Stimulated activated CD4-positive, alpha-beta T cell treated with anti-CD3 and anti-CD28 coated beads, Interleukin-4, amount 100 ng/mL, for 1 hour (primary cell): ENCODE data around the gene ZNF438.

ENCODE experiments used
- DNase-seq: peaks from one replicate; pipeline ENCODE4 v3.0.0-alpha.2; 2020

Gene ZNF438

DNA sequence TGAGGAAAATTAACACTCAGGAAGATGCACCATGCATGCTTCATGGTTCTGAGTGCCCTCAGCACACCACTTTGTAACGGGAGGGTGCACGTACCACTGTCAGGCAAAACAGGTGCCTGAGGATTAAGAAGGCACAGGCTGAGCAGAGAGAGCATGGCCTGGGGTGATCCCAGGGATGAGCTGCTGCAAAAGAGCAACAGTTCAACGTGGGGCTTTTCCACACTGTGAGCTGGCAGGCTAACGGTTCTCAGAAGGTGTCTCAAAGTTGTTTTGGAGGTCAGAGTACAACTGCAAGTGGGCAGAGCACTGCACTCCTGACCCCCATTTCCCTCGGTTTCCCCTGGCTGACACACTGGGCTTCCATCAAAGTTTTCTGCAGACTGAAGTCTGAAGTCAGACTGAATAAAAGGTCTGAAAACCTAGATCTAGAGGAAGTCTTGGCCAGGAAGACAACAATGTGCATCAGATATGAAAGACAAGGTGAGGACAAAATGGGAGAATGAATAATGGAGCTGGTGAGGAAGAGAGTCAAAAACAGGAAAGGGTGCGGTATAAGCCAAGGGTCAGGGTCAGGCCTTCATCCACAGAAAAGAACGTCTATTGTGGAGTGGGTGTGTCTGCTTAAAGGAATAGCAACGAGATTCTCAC, 20.5 kb downstream of the ZNF438 start:
- DNase-seq = no peak

DNA sequence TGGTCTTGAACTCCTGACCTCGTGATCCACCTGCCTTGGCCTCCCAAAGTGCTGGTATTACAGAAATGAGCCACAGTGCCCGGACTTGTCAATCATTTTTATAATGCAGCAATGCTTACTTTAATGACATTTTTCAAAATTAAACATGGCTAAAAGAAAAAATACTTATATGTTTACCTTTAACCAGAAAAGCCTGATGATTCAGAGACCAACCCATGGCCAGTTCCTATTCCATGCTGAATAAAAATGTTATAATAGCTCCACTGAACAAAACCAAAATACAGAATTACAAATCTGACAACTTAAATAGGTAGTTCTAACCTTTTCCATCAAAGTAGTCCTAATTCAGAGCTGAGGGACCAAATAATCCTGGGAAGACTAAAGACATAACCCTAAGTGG, 21.6 kb downstream of the ZNF438 start:
- no peak for DNase-seq

DNA sequence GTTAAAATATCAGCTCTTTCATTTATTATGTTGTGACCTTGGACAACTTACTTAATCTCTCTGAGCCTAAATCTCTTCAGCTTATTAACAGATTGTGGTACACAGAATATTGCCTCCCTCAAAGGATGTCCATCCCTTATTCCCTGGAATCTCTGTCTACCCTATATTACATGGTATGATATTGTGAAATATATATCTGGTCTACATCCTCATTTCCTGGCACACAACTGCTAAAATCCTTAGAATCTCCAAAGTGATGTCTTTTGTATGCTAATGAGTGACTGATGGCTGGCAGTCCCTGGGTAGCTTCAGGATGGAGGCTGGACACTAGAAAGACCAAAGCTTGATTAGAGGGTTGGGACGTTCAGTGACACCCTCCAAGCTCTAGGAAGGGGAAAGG, 25.8 kb downstream of the ZNF438 start:
- no peak for DNase-seq

DNA sequence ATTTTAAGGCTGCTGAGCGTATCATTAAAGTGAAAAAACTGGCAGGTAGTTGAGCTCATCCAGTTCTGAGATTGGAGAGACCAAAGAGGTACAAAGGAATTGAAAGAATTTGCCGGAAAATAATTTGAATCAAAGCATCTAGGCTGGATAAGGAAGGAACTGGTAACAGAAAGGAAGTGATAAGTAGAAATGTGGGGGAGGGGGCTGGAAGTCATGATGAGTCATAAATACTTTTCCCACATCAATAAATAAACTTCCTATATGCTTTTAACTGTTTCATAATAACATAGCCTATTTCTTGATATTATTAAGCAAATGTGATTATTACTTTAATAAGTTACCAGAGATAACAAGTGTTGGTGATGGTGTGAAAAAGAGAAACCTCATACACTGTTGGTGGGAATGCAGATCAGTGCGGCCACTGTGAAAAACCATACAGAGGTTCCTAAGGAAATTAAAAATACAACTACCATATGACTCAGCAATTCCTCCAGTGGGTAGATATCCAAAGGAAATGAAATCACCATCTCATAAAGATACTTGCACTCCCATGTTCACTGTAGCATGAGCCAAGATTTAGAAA, 27.0 kb downstream of the ZNF438 start:
- DNase-seq = no peak

DNA sequence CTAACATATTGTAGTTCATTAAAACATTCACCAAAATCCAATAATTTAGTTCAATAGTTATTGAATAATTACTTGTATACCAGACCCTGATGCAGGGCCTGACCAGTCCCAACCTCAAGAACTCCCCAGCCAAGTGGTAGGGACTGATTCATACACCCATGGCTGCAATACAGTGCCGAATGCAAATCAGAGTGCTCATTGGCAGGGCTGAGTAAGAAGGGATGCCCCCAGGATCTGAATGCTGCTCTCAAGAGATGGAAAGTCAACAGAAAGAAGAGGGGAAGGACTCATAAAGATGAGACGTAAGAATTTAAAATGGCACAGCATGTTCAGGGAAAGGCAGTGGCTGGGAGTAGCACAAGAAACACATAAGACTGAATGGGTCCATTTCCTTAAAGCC, 29.9 kb downstream of the ZNF438 start:
- no peak for DNase-seq

DNA sequence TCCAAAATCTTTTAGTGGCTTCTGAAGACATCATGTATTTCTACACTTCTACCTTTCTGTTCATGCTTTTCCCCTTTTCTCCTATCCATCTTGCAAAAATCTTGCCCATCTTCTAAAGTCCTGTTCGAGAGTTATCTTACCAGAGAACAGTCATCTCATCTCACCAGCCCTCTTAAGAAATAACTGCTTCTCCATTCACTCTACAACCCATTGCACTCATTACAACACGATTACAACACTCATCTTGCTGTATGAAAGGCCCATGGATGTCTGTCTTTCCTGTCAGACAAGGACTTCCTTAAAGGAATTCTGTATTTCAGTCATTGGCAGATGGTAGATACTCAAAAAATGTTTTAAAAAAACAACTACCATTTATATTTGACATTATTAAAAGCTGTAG, 30.8 kb downstream of the ZNF438 start:
- DNase-seq = no peak

DNA sequence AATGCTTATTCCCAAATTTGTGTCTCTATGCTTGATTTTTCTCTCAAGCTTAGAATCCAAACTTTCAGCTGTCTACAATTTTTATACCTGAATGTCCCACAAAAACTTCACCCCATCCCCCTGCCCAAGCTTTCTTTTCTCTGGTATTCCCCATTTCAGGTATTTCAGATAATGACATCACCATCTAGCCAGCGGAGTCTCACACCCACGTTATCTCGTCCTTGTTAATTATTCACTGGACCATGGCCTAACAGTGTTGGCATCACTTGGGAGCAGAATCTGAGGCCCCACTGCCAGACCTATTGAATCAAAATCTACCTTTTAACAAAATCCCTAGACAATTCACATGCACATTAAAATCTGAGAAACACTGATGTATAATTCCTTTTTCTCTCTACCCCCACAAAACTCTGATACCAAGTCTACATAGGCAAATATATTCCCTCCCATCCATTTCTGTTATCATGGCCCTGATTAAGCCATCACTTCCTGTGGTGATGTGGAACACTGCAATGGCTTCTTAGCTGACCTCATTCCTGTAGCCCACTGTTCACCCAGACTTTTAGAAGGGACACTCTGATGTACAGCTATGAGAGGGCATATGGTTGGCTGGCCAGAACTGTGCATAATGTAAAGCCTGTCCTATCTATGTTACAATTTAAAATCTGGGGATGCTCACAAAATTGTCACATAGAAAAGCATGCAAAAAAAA, 31.4 kb downstream of the ZNF438 start:
- no peak for DNase-seq

DNA sequence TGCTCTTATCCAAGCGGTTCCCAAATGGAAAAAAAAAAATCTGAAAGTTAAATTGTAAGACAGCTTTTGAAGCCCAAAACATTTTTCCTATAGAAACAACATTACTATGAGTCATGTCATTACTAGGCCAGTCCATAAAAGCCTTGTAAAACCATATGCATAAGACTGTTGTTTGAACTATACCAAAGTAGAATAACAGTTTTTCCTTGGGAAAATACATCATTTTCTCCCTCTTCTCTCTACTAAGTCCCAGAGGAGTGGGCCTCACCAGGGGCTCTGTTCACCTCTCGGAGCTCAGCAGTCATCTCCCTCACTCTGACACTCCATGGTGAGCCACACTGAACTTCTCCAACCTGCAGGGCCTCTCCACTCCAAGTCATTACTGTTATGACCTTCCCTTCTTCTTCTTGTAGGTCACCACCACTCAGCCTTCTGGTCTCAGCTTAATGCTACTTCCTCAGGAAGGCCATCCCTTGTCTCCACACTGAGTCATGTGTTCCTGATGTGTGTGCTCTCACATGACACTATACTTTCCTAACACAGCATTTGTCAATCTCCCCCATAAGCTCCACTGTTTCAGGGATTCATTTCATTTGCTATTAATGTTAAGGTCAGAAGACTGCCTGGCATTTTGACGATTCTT, 32.5 kb downstream of the ZNF438 start:
- DNase-seq = no peak

DNA sequence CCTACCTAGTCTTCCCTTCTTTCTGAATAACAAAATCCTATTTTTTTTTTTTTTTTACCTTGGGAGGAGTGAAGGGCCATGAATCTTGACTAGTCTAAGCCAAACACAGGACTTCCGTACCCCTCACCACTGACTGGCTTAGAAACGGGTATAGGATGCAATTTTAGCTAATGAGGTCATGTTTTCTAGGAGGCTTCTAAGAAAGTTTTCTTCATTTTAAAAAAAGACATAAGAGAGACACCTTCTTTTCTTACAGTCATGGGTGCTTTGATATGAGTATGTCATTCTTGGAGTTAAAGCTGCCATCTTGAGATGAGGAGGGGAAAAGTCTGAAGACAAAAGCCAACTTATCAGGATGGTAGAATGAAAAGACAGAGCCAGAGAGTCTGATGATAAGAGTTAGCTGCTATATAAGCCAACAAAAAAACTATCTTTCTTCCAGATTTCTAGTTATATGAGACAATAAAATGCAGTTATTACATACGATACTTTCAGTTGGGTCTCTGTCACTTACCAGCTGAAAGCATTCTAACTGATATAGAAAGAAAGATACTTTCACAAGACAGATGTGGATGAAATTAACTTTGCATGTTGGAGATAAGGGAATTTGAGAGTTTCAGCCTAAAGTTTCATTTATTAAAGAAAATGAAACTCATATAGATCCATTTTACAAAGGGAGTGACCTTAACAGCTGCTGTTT, 34.0 kb downstream of the ZNF438 start:
- DNase-seq = no peak

DNA sequence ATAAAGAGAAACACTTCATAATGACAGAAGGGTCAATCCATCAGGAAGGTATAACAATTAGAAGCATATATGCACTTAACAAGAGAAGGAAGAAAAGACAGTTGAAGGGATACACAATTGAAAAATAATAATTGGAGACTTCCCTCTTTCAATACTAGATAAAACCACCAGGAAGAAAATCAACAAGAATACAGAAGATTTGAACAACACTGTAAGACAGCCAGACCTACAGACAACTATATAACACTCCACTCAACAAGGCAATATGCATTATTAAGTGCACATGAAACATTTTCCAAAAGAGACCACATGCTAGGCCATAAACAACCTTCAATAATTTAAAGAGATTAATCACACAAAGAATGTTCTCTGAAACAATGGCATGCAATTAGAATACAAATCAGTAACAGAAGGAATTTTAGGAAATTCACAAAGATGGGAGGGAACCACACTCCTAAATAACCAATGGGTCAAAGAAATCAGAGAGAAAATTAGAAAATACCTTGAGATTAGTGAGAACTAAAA, 35.1 kb downstream of the ZNF438 start:
- DNase-seq = no peak

DNA sequence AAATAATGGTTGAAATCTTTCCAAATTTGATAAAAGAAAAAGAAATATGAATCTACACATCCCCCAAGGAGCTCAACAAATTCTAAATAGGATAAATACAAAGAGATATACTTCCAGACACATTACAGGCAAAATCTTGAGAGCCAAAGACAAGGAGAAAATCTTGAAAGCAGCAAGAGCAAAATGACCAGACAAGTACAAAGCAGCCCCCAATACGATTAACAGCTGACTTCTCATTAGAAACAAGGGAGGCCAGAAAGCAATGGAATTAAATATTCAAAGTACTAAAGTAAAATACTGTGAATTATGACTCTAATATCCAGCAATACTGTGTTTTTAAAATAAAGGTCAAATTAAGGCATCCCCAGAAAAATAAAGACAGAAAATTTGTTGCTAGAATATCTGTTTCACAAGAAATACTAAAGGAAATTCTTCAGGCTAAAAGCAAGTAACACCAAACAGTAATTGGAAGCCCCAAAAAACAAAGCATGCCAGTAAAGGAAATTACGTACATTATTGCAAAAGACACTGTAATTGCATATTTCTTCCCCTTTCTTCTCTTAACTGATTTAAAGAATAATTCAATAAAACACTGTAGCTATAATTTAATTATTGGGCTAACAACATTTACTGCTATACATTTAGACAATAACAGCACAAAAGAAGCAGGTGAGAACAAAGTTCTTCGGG, 36.4 kb downstream of the ZNF438 start:
- no peak for DNase-seq

DNA sequence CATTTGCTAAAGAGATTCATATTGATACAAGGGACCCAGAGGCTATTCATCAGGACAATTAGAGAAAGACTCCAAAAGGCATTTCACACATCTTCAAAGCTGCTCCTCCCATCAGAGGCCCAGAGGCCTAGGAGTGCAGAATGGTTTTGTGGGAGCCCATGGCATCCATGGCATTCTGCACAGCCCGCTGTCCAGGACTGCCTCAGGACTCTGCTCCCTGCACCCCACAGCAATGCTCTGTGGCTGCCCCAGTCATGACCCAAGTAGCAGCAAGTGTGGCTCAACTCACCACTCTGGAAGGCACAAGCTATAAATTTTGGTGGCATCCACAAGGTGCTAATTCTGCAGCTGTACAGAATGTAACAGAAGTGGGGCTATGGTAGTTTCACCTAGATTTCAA, 38.5 kb downstream of the ZNF438 start:
- DNase-seq = no peak

DNA sequence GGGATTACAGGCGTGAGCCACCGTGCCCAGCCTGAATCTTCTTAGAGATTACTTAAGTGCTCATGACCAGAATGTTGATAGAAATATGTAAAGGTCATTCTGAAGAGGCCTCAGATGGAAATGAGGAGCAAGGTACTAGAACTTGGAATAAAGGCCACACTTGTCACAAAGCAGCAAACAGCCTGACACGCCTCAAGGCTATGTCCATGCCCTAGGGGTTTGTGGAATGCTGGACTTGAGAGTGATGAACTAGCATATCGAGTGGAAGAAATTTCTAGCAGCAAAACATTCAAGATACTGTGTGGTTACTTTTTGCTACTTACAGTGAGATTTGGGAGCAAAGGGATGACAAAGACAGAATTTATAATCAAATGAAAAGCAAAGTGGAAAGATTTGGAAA, 39.0 kb downstream of the ZNF438 start:
- DNase-seq = no peak

DNA sequence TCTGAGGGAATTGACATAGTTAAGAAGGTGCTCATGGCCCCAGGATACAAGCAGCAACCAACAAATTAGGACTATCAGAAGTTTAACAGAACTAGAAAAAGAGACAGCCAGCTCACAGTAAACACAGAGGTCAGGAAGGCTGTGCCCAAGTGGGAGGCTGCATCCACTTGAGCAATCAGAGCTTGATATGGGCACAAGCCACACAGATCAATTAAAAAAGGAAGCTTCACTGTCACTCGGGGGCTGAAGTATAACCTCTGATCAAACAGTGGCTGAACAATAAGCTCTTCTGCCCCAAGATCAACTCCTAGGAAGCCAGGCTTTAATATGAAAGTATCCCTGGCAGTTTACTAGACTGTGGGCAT, 40.0 kb downstream of the ZNF438 start:
- no peak for DNase-seq

DNA sequence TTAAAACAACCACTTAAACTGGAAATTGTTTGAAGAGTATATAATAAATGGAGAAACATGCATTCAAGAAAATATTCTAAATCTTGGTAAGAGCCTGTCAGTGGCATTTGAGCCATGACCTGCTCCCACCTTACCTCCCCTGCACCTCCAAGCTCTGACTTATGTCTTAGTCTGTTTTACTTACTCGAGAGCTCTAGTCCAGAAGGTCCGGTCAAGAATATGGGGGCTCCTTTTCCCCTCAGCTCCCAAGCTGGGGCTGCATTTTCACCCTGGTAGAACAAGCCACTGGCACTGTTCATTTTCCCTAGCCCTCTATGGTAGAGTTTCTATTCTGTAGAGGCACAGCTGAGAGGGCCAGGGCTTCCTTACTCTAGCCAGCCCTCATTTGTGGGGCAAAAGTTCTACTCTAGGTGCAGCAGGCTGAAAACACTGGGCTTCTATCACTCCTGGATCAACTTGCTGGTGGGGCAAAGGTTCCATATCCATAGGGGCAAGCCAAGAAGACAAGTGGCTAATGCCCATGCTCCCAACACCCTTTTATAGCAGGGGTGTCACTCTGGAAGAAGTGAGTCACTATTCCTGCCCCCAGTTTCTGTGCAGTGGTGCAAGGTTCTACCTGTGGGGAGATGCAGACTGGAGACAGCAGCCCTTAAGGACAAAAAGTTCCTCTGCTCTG, 40.6 kb downstream of the ZNF438 start:
- DNase-seq = no peak

DNA sequence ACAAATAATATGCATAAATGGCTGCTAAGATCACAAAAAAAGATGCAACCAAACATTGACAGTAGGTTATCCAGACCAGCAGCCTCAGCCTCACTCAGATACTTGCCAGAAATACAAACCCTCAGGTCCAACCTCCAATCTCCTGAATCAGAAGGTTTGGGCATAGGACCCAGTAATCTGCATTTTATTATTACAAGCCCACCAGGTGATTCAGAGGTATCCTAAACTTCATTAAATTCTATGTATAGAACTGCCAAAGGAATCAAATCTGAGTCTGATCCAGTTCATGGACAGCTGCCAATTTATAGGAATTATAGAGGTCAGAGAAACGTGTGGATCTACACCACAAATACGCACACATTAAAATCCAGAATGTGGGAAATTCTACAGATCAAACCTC, 41.3 kb downstream of the ZNF438 start:
- DNase-seq = no peak

DNA sequence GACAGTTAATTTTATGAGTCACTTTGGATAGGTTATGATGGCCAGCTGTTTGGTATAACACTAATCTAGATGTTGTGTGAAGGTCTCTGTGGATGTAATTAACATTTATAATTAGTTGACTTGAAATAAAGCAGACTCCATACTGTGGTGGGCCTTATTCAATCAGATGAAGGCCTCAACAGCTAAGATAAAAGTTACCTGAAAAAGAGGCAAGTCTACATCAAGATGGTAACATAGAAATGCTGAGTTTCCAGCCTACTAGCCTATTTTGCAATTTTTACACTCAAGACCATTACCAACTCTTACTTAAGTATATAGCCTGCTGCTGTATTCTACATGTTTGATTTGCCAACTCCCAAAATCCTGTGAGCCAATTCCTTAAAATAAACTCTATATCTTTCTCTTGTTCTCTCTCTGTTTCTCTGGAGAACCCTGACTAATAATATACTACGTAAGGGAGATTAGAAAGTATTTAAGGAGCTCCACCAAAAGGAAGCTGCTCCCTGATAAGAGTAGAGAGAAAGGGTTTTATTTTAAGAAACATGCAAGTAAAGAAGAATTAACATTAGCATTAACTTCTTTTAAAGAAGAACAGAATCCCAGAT, 42.7 kb downstream of the ZNF438 start:
- no peak for DNase-seq

DNA sequence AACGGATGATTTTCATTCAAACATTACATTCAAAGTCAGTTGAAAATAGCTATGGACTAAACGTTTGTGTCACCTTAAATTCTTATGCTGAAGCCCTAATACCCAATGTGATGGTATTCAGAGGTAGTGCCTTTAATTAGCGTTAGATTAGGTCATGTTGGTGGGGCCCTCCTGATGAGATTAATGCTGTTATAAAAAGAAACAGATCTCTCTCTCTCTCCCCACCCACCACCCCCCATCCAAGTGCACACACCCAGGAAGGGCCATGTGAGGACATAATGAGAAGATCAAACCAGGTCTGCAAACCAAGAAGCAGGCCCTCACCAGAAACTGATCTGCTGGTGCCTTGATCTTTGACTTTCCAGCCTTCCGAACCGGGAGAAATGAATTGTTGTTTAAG, 44.2 kb downstream of the ZNF438 start:
- no peak for DNase-seq

DNA sequence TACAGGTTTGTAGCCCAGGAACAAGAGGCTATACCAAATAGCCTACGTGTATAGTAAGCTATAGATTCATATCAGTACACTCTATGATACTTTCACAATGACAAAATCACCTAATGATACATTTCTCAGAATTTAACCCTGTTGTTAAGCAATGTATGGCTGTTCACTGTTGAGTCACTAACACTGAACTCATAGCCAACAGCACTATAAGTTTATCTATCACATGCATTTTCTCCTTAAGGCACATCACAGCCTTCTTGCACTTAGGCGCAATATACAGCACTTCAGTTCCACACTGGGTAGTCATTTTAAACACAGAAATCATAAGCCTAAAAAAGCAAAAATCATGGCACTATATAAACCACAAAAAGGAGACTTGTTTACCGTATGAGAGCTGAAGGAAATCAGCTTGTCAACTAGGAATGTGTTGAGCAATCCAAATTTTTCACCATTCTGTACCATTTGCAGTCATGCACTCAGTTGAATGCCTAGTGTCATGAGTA, 45.6 kb downstream of the ZNF438 start:
- DNase-seq = no peak

DNA sequence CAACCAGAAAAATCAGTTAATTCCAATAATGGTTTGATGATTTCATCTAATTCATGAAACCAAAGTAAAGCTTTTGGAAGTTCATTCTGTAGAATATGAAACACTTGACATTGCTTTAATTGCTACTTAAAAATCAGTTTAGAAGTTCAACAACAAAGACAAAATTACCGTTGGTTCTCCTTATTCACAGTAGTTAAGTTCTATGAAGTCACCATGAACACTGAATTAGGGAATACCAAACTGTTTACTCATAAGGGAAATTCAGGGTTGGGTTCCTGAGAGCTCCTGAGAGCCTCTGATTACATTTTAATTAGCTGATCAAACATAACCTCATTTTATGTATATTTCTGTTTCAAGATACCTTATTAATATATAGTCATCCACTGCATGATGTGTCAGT, 46.2 kb downstream of the ZNF438 start:
- DNase-seq = no peak

DNA sequence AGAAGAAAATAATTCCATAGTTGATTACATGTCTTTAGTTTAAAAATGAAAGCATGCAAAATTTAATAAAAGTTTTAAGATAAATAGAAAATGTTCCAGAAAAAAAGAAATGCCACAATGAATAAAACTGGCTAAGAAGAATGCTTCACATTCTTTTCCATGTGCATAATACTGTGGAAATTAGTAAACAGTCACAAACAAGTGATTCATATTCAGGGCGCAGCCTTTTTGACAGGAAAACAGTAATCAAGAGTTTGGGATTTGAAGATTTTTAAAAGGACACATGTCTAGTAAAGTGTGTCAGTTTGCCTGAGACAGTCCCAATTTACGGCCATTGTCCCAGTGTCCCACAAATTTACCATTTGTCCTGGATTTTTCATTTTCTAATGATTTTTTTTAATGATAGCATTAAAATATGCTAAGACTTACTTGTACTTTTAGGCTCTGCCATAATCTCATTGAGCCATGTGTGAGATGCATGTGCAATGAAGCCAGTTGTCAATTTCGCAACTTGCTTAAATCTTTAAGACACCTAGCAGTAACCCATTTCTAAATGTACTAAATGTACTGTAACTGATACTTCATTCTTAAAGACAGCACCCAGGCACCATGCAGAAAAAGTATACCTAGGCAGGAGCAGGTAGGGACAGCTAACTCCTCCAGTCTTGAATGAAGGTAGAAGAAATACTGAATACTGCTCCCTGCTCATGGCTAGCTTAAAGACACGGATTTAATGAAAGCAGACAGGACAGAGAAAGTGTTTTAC, 46.9 kb downstream of the ZNF438 start:
- DNase-seq = no peak
